SK-N-SH treated with all-trans-retinoic acid at 6 μM for 48 hours (cell line): ENCODE results near the gene IHH.

Experiments
- ATAC-seq: fragments of 200-7000 bp; cut with Tn5 transposase; 3 replicates; pipeline ENCODE4 v1.9.1; 2020; ENCODE audit warnings: mild to moderate bottlenecking, moderate library complexity
- ARNTL ChIP-seq: fragments of 450-650 bp; formaldehyde crosslinking; IDR thresholded peaks from 2 replicates; pipeline ENCODE4 v1.5.0; 2020; ENCODE audit warnings: low read depth, mild to moderate bottlenecking, moderate library complexity, borderline replicate concordance
- BACH2 ChIP-seq: fragments of 250-450 bp; sonication (Bioruptor Pico); IDR thresholded peaks from 2 replicates; pipeline ENCODE4 v1.9.0; 2021; ENCODE audit warnings: mild to moderate bottlenecking, borderline replicate concordance
- CREB5 ChIP-seq: fragments of 250-450 bp; sonication (Bioruptor Pico); IDR thresholded peaks from 2 replicates; pipeline ENCODE4 v1.5.1; 2020; ENCODE audit warnings: low read depth, mild to moderate bottlenecking, moderate library complexity
- ESRRG ChIP-seq: fragments of 250-450 bp; sonication (Bioruptor Pico); IDR thresholded peaks from 2 replicates; pipeline ENCODE4 v1.6.1; 2021; ENCODE audit warnings: mild to moderate bottlenecking
- GLIS3 ChIP-seq: fragments of 250-450 bp; sonication (Bioruptor Pico); IDR thresholded peaks from 2 replicates; pipeline ENCODE4 v1.5.0; 2020; ENCODE audit warnings: mild to moderate bottlenecking, moderate library complexity
- ISL1 ChIP-seq: fragments of 250-450 bp; sonication (Bioruptor Pico); IDR thresholded peaks from 2 replicates; pipeline ENCODE4 v2.1.2; 2022; ENCODE audit warnings: mild to moderate bottlenecking, moderate library complexity
- OSR1 ChIP-seq: fragments of 250-450 bp; sonication (Bioruptor Pico); IDR thresholded peaks from 2 replicates; pipeline ENCODE4 v1.8.0; 2022; ENCODE audit warnings: moderate library complexity, mild to moderate bottlenecking, inconsistent platforms
- PPARA ChIP-seq: fragments of 250-450 bp; sonication (Bioruptor Pico); IDR thresholded peaks from 2 replicates; pipeline ENCODE4 v1.5.0; 2020; ENCODE audit warnings: mild to moderate bottlenecking, borderline replicate concordance
- RARB ChIP-seq: fragments of 250-450 bp; sonication (Bioruptor Pico); IDR thresholded peaks from 2 replicates; pipeline ENCODE4 v1.8.0; 2021; ENCODE audit warnings: mild to moderate bottlenecking, moderate library complexity
- SNAI2 ChIP-seq: fragments of 250-450 bp; sonication (Bioruptor Pico); IDR thresholded peaks from 2 replicates; pipeline ENCODE4 v1.5.0; 2020; ENCODE audit warnings: mild to moderate bottlenecking, moderate library complexity
- TCF4 ChIP-seq: fragments of 250-450 bp; sonication (Bioruptor Pico); IDR thresholded peaks from 2 replicates; pipeline ENCODE4 v1.8.0; 2021; ENCODE audit warnings: mild to moderate bottlenecking, moderate library complexity, borderline replicate concordance
- TOX ChIP-seq: fragments of 250-450 bp; sonication (Bioruptor Pico); IDR thresholded peaks from 2 replicates; pipeline ENCODE4 v1.8.0; 2021; ENCODE audit warnings: mild to moderate bottlenecking, moderate library complexity, borderline replicate concordance
- ZC3H10 ChIP-seq: fragments of 250-450 bp; sonication (Bioruptor Pico); IDR thresholded peaks from 2 replicates; pipeline ENCODE4 v1.5.1; 2021; ENCODE audit warnings: mild to moderate bottlenecking, moderate library complexity
- ZFP3 ChIP-seq: fragments of 250-450 bp; sonication (Bioruptor Pico); IDR thresholded peaks from 2 replicates; pipeline ENCODE4 v1.5.0; 2020; ENCODE audit warnings: mild to moderate bottlenecking, moderate library complexity
- ZFP30 ChIP-seq: fragments of 450-650 bp; formaldehyde crosslinking; IDR thresholded peaks from 2 replicates; pipeline ENCODE4 v1.5.0; 2022; ENCODE audit warnings: mild to moderate bottlenecking, moderate library complexity
- ZNF565 ChIP-seq: fragments of 450-650 bp; formaldehyde crosslinking; conservative IDR thresholded peaks from 2 replicates; pipeline ENCODE4 v1.5.0; 2020; ENCODE audit warnings: low read depth, mild to moderate bottlenecking, moderate library complexity
- ZNF8 ChIP-seq: fragments of 450-650 bp; formaldehyde crosslinking; IDR thresholded peaks from 2 replicates; pipeline ENCODE4 v1.5.0; 2020; ENCODE audit warnings: mild to moderate bottlenecking, moderate library complexity
- TF ChIP-seq, protein P1 (sequence below): fragments of 250-450 bp; sonication (Bioruptor Pico); IDR thresholded peaks from 2 replicates; pipeline ENCODE4 v1.5.0; 2020; ENCODE audit warnings: mild to moderate bottlenecking, moderate library complexity
- TF ChIP-seq, protein P2 (sequence below): fragments of 250-450 bp; sonication (Bioruptor Pico); IDR thresholded peaks from 2 replicates; pipeline ENCODE4 v1.8.0; 2020; ENCODE audit warnings: mild to moderate bottlenecking, moderate library complexity, borderline replicate concordance

IHH gene

GRCh38 chr2:219019436-219019835 is 41.3 kb downstream of the IHH start:
- TF ChIP-seq BACH2 (CRISPR knock-in tag), result no peak
- no peak for TF ChIP-seq ESRRG (CRISPR knock-in tag)
- no peak for TF ChIP-seq ZC3H10 (CRISPR knock-in tag)
- TF ChIP-seq ZNF565 (CRISPR knock-in tag), result no peak
- no peak for TF ChIP-seq SNAI2
- TF ChIP-seq ZFP30 (CRISPR knock-in tag), result no peak
- TF ChIP-seq ZFP3 (CRISPR knock-in tag), result no peak
- no peak for TF ChIP-seq ARNTL (CRISPR knock-in tag)
- TF ChIP-seq OSR1 (CRISPR knock-in tag), result no peak
- no peak for TF ChIP-seq ZNF8
- no peak for TF ChIP-seq RARB (CRISPR knock-in tag)
- ATAC-seq, result no peak

DNA sequence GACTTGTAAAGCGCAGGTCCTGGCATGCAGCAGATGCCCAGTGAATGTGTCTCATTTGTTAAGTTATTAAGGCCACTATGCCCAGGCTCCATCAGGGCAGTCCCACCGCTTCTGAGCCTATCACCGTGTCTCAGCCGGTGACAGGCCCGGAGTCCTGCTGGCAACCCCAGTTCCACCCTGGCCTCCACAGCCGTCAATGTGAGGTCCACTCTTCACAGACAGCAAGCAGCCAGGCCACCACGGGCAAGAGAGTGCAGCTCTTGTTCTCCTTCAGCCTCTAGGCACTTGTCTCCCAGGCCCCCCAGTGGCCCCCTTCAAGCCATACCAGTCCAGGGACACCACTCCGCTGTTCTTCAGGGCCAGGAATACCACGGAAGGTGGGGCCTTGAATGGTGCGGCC is 42.0 kb downstream of the IHH start:
- ATAC-seq, result no peak
- TF ChIP-seq RARB (CRISPR knock-in tag) (no peak), OSR1 (CRISPR knock-in tag) (no peak), ZNF565 (CRISPR knock-in tag) (no peak), TOX (CRISPR knock-in tag) (no peak), PPARA (CRISPR knock-in tag) (no peak)
- TF ChIP-seq, protein P1, sequence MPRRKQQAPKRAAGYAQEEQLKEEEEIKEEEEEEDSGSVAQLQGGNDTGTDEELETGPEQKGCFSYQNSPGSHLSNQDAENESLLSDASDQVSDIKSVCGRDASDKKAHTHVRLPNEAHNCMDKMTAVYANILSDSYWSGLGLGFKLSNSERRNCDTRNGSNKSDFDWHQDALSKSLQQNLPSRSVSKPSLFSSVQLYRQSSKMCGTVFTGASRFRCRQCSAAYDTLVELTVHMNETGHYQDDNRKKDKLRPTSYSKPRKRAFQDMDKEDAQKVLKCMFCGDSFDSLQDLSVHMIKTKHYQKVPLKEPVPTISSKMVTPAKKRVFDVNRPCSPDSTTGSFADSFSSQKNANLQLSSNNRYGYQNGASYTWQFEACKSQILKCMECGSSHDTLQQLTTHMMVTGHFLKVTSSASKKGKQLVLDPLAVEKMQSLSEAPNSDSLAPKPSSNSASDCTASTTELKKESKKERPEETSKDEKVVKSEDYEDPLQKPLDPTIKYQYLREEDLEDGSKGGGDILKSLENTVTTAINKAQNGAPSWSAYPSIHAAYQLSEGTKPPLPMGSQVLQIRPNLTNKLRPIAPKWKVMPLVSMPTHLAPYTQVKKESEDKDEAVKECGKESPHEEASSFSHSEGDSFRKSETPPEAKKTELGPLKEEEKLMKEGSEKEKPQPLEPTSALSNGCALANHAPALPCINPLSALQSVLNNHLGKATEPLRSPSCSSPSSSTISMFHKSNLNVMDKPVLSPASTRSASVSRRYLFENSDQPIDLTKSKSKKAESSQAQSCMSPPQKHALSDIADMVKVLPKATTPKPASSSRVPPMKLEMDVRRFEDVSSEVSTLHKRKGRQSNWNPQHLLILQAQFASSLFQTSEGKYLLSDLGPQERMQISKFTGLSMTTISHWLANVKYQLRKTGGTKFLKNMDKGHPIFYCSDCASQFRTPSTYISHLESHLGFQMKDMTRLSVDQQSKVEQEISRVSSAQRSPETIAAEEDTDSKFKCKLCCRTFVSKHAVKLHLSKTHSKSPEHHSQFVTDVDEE (CRISPR knock-in tag), result no peak

GRCh38 chr2:219018286-219018685 is 42.4 kb downstream of the IHH start:
- TF ChIP-seq ZNF565 (CRISPR knock-in tag) (no peak), TCF4 (no peak), SNAI2 (no peak), ZNF8 (no peak), ARNTL (CRISPR knock-in tag) (no peak), PPARA (CRISPR knock-in tag) (no peak), GLIS3 (CRISPR knock-in tag) (no peak), ZFP3 (CRISPR knock-in tag) (no peak), CREB5 (CRISPR knock-in tag) (no peak), ZC3H10 (CRISPR knock-in tag) (no peak), TOX (CRISPR knock-in tag) (no peak), ISL1 (CRISPR knock-in tag) (no peak), BACH2 (CRISPR knock-in tag) (no peak)
- TF ChIP-seq, protein P2, sequence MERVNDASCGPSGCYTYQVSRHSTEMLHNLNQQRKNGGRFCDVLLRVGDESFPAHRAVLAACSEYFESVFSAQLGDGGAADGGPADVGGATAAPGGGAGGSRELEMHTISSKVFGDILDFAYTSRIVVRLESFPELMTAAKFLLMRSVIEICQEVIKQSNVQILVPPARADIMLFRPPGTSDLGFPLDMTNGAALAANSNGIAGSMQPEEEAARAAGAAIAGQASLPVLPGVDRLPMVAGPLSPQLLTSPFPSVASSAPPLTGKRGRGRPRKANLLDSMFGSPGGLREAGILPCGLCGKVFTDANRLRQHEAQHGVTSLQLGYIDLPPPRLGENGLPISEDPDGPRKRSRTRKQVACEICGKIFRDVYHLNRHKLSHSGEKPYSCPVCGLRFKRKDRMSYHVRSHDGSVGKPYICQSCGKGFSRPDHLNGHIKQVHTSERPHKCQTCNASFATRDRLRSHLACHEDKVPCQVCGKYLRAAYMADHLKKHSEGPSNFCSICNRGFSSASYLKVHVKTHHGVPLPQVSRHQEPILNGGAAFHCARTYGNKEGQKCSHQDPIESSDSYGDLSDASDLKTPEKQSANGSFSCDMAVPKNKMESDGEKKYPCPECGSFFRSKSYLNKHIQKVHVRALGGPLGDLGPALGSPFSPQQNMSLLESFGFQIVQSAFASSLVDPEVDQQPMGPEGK, result no peak
- TF ChIP-seq, protein P1 (CRISPR knock-in tag), result no peak
- TF ChIP-seq, all 23 proteins: peak for 0
- ATAC-seq, result no peak
